Iris pigment epithelial cell (primary cell): ENCODE results near the gene DNASE1.
"Not testable (repeated sequence)": the region's sequence is repeated elsewhere in the genome, so short reads cannot be mapped to it uniquely, and the experiment has no call there.

Experiments
- DNase-seq: peaks from one replicate; pipeline ENCODE4 v3.0.0-alpha.2; 2011; ENCODE audit warnings: low read depth

DNASE1 gene

GRCh38 chr16:3654249-3654991 is at the start of gene DNASE1:
TSS of gene DNASE1 (plus strand) at chr16:3654691. CDS start at chr16:3655374, 683 bp downstream.
- DNase-seq, result peak; percentile 66

GRCh38 chr16:3606441-3606840 is 48.0 kb upstream of the DNASE1 start:
- no peak for DNase-seq

DNA sequence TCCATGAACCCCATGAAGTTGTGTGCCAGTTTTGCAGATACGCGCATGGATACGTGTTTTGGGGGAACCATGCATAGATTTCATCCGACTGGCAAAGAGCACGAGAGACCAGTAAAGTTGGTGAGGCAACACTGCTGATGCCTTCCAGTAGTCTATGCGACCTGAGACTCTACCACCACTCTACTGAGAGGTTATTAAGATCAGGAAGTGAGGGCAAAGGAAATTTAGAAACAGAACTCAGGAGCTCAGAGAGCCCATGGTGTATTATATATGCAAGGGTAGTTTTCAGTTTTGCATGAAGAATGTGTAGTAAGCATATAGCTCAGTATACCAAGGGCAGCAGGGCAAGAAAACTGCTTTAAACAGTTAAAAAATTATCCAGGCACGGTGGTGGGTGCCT is 47.3 kb upstream of the DNASE1 start:
- no peak for DNase-seq

DNA sequence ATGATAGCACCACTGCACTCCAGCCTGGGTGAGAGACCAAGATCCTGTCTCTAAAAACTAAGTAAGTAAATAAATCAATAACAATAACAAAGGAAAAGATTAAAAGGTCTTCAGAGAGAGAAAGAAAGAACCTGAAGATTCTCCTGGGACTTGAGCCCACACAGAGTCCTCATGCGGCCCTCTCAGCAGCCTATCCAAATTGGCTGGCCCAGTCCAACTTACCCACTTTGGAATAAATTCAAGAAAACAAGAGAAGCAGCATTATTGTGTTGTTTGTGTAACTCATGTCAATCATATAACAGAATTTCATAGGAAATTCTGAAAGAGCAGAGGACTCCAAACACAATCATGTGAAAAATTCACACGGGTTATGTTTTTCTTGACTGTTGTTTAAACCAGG is 46.9 kb upstream of the DNASE1 start:
- no peak for DNase-seq

- DNase-seq, result no peak
Observed at GRCh38 chr16:3608069-3608468, 46.4 kb upstream of the DNASE1 start.

DNA sequence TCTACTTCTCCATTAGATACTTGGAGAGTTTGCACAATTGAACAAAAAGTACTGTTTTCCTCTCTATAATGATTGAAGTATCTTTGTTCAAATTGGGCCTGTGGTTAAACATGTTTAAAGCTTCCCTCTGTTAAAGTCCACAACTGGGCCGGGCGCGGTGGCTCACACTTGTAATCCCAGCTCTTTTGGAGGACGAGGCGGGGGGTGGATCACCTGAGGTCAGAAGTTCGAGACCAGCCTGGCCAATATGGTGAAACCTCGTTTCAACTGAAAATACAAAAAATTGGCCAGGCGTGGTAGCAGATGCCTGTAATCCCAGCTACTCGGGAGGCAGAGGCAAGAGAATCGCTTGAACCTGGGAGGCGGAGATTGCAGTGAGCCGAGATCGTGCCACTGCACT is 45.5 kb upstream of the DNASE1 start:
- DNase-seq, result not testable (repeated sequence)

DNA sequence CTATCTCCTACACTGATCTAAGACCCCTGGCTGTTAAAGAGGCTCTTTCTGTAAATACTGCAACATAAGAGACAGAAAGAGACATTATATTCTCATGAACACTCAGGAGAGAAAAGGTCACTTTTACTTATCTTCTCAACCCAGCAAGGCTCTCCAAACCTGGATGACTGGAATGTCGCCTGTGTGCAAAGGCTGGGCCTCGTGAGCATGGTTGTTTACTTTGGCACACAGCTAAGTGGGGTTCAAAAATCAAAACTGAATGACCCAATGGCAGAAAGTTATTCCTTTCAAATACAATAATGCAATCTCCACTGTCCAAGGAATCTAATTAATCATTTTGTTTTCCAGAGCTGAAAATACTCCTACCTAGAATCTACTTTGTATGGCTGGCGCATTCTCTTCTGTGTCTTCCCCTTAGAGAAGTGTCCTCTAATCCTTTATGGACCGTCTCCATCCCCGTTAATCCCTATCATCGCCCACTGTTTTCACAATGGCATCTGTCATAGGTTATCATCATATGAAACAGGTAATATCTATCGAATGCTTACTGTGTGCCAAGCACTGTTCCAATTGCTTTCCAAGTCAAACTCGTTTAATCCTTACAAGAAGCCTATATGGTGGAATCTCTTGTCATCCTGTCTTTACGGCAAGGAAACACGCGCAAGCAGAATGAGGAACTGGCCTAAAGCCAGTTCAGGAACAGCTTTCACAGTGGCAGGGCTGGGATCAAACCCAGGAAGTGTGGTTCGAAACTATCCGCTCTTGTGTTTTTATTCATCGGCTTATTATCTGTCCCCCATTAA is 44.4 kb upstream of the DNASE1 start:
- DNase-seq, result peak; percentile 4

GRCh38 chr16:3610698-3611145 is 43.8 kb upstream of the DNASE1 start:
- DNase-seq, result peak; percentile 12

DNA sequence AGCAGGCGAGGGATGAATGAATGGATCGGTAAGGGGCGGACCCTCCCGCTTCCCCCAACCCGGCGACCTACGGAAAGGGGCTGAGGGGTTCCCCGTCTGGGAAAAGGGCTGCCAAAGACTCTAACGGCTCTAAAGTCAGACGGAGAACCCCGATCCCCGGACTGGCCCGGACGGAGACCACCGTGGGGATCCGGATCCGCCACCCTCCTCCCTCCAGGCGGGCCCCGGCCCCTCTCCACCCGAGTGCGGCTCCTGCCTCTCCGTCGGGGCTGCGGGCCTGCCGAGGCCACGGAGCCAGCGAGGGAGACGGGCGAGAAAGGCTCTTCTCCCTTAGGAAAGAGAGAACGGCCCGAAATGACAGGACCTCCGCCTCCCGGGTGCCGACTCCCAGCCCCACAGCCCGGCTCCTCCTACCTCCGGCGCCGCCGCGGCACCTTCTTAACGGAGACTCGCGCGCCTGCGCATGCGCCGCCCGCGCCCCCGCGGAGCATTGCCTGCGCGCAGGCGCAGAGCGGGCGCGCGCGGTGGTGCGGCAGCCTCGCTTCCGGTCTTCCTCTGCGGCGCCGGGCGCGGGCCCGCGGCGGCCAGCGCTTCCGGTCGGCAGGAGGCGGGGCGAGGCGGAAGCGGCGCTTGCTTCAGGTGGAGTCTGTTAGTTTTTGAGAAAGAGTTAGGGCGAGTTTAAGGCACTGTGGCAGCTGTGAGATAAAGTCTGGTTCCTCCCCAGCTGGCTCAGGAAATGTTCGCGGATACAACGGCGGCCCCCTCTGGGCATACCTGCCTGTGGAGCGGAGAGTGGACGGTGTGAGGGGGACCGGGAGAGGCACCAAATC is 43.1 kb upstream of the DNASE1 start, which contains the start of gene SLX4:
SLX4 (minus strand) TSS at position 461 of the 830 bp plus-strand sequence. CDS start 2,642 bp downstream, outside the sequence.
- DNase-seq, result peak; percentile 81

- no peak for DNase-seq
Observed at GRCh38 chr16:3612510-3613466, 41.7 kb upstream of the DNASE1 start.

DNA sequence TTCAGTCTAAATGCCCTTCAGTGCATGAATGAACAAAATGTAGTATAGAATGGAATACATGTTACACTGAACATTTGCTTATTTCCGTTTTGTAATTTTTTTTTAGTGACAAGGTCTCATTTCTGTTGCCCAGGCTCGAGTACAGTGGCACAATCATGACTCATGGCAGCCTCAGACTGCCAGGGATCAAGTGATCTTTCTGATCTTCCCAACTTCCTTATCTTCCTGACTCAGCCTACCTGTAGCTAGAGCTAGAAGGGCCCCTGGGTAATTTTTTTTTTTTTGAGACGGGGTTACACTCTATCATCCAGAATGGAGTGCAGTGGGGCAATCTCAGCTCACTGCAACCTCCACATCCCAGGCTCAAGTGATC is 35.7 kb upstream of the DNASE1 start:
- peak; percentile 13 for DNase-seq

DNA sequence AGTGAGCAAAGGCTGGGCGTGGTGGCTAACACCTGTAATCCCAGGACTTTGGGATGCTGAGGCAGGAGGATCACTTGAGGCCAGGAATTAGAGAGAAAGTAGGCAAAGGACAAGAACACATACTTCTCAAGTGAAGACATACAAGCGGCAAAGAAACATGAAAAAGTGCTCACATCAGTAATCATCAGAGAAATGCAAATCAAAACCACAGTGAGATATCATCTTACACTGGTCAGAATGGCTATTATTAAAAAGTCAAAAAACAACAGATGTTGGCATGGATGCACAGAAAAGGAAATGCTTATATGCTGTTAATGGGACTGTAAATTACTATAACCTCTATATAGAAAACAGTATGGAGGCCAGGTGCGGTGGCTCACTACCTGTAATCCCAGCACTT is 30.8 kb upstream of the DNASE1 start:
- peak; percentile 37 for DNase-seq

DNA sequence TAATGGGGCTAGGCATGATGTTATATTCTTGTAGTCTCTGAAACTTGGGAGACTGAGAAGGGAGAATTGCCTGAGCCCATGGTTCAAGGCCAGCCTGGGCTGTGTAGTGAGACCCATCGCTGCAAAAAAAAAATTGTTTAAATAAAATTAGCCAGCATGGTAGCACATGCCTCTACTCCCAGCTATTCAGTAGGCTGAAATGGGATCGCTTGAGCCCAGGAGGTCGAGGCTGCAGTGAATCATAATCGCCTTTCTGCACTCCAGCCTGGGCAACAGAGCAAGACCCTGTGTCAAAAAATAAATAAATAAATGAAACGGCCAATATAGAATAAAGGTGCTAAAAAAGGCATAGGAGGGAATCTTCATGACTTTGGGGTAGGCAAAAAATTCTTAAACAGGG is 29.2 kb upstream of the DNASE1 start:
- DNase-seq, result no peak

GRCh38 chr16:3625911-3626732 is 28.4 kb upstream of the DNASE1 start:
- DNase-seq, result peak; percentile 32

DNA sequence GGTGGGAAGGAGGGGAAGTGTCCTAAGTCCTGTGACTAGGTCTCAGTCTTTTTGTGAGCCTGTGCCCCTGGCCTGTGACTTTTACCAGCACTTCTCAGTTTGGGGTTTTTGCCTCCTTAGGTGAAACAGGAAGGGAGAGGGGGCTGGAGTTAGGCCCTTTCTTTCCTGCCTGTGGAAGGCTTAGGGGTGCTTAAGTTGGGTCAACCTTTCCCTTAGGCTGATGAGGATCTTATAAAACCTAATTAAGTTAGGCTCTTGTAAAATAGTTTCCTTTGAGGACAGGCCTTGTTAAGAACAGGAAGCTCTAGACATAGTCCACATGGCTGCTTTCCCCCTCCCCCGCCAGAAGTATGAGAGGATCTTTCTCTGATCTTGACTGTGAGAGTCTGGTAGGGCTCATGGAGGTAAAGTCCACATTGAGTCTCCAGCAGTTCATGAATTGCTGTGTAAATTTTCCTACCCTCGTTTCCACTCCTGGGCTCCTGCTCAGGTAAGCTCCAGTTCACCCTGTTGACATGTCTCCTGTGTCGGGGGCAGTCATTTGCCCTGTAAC is 17.0 kb upstream of the DNASE1 start:
- DNase-seq, result peak; percentile 33

DNA sequence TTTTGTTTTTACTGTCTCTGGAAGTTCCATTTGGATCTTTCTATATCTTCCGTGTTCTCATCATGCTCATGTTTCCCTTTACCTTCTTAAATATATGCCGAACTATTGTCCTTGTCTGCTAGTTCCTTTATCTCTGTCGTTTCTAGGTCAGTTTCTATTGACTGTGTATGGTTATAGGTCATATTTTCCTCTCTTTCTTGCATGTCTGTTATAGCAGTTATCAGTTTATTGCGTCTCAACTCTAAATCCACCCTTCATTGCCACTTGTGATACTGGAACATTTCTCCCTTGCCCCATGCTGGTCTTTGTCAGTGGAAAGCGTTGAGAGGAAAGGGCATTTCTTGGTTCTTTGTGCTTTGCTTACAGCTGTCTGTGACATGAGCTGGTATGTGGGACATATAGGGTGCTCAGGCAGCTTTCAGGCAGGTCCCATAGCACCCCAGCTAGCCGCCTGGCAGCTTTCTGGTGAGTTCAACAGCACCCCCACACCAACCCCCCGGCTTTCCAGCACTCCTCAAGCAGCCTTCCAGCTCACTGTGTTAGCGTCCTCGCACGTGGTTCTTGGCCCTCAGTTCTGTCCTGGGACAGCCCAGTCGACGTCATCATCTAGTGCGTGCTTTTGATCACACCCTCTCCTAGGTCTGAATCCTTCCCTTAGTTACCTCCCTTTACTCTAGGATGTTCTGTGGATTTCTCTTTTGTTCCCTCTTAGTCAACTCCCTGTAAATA is 15.4 kb upstream of the DNASE1 start:
- DNase-seq, result no peak

GRCh38 chr16:3640207-3640606 is 14.3 kb upstream of the DNASE1 start:
- DNase-seq, result no peak

GRCh38 chr16:3640632-3641501 is 13.6 kb upstream of the DNASE1 start:
- DNase-seq, result no peak
